ENCODE measurements around the gene TEX22. TPM values are rescaled to one million over a fixed set of nuclear protein-coding genes. Genes with fewer than 3 reads are reported as not detected.

TEX22 gene
- total RNA-seq, 1 donor from 2014 or later = not detected

GRCh38 chr14:105420974-105421674, 22.8 kb downstream of the TEX22 start:
- no peak for DNase-seq

DNA sequence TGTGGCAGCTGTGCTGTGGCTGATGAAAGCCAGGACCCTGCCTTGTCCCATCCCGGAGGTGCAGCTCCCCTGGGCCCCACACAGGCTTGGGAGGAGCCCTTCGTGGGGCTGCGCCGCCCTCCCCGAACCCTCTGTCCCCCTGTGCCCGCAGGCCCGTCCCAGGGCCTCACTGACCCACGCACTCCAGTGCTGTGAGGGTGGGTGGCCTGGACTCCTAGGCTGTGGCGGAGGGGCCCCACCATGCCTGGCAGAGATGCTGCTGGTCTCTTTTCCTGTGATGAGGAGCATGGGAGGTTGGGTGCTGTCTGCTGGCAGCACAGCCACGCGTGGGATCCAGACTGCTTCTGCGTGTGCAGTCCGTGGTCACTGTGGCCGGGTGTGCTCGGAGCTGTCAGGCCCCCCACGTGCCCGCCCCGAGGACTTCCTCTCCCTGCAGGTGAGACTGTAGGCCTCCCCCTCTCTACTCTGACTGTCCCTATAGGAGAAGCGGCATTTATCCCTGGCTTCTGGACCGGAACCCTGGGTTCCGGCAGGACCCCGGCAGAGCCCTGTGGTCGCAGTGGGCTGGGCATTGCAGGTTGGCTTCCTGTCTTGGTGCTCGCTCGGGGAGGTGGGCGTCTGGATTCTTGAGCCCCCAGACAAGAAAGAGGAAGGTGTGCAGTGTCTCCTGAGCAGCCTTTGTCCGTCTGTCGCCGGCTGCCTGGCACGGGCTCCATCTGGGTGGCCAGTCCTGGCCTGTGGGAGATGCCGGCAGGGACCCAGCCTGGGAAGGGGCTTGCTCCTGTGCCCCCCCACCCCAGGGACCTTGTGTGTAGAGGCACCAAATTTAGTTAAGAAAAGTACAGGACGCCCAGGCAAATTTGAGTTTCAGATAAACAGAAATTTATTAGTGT, 23.6 kb downstream of the TEX22 start:
- DNase-seq = no peak

GRCh38 chr14:105422695-105423487, 24.6 kb downstream of the TEX22 start:
- no peak for DNase-seq

DNA sequence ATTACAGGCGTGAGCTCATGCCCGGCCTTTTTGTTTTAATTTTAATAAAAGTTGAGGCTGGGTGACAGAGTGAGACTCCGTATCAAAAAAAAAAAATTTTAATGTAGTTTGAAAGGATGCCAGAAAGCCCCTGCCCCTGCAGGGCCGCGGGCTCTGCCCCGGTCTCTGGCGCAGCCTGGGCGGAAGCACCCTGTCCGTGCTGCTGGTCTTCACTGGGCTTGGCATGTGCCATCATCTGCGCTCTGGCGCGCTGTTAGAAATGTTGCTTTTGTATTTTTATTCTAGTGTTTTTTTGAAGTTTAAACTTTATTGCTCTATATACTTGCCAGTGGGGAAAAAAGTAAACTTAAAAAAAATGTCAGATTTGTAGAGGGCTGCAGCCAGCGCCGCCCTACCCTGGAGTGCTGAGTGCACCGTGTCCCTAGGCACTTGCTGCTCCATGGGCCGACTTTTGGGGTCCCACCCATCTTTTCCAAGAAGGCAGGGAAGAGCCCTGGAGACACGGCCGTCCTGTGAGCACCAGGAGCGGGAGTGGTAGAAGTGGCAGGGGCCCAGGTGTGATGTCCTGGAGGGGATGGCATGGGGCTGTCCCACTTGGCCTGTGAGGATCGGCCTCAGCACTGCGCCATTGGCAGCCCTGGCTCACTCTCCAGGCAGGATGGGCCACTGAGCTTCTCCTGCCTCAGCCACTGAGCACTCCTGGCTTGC, 25.3 kb downstream of the TEX22 start:
- DNase-seq = no peak

GRCh38 chr14:105424861-105425260, 26.5 kb downstream of the TEX22 start:
- DNase-seq = no peak

DNA sequence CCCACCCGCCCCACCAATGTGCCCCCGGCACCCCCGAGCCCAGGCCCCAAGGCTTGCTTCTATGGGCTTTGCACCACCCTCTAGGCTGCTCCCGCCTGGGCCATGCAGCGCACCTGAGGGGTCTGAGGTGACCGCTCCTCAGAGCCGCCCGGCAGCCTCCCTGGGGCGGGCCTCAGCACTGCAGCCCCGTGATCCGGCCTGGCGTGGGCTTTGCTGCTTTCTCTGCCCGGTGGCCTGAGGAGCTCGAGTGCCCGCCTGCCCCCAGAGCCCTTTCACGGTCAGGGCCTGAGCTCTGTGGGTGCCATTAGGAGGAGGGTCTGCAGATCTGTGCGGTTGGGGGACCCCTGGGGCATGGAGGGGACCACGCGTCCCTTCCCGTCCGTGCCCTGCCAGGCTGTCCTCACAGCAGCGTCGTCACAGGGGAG, 27.5 kb downstream of the TEX22 start:
- no peak for DNase-seq

DNA sequence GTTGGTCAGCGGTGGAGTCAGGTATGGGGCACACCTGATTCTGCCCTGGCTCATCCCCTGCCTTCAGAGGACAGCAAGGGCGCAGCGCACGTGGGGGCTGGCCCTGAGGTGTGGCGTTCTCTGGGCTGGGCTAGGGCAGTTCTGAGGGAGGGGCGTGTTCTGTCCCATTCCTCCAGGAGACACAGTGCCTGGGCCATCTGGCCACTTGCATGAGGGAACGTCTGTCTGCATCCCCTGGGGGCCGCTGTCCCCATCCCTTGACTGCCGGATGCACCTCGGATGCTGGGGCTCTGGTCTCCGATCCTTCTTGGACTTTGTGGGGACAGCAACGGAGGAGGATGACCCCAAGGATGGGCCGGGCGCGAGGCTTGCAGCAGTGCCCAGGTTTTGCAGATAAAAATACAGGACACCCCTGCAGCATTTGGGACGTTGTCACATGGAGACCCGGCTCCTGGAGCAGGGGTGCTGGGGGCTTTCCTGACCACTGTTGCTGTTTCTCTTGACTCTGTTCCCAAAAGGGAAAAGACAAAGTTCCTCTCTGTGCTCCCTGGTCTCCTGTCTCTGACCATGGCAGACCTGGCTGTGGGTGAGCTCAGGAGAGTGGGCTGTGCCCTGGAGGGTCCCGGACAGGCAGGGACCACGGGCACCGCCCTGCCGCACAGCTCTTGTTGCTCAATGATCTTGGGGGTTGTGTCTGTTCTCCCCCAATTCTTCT, 28.2 kb downstream of the TEX22 start:
- no peak for DNase-seq

DNA sequence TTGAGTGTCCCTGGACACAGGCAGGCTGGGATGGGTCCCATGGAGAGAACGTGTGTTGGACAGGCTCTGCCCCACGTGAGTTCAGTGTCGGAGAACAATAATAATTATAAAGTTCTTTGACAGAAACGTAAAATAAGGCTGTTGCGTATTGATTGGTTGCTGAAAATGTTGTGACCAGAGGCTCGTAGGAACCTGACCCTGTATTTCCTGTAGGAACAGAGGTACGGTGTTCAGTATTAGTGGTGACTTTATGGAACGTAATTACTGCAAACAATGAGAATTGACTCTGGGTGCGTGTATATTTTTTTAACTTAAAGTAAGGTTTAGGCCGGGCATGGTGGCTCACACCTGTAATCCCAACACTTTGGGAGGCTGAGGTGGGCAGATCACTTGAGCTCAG, 29.1 kb downstream of the TEX22 start:
- DNase-seq = no peak

DNA sequence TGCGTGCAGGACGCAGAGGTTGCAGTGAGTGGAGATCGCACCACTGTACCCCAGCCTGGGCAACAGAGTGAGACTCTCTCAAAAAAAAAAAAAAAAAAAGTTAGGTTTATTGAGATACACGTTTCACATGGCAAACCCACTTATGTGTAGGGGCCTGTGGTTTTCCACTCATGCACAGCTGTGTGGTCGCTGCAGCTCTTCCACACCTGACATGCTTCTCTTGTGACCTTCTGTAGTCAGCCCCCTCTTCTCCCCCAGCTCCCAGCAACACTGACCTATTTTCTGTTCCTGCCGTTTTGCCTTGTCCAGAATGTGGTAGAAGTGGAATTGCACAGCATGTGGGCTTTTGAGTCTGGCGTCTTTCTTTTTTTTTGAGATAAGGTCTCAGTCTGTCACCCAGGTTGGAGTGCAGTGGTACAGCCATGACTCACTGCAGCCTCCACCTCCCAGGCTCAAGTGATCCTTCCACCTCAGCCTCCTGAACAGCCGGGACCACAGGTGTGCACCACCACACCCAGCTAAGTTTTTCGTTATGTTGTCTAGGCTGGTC, 29.7 kb downstream of the TEX22 start:
- no peak for DNase-seq

GRCh38 chr14:105430042-105430441, 31.7 kb downstream of the TEX22 start:
- DNase-seq = no peak

GRCh38 chr14:105430565-105430964, 32.2 kb downstream of the TEX22 start:
- DNase-seq = no peak

DNA sequence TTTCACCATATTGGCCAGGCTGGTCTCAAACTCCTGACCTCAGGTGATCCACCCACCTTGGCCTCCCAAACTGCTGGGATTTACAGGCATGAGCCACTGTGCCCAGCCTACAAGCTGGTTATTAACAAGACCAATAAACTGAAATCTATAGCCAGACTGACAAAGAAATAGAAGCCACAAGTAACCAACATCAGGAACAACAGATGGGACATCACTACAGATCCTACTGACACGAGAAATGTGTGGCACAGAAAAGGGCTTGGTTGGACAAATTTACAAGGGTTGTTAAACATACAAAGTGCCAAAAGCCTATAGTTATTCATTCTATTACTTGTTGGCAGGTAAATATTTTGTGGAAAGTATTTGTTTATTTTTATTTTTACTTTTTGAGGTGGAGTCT, 32.9 kb downstream of the TEX22 start:
- no peak for DNase-seq

- no peak for DNase-seq
Measured at GRCh38 chr14:105432657-105433056, 34.3 kb downstream of the TEX22 start.

DNA sequence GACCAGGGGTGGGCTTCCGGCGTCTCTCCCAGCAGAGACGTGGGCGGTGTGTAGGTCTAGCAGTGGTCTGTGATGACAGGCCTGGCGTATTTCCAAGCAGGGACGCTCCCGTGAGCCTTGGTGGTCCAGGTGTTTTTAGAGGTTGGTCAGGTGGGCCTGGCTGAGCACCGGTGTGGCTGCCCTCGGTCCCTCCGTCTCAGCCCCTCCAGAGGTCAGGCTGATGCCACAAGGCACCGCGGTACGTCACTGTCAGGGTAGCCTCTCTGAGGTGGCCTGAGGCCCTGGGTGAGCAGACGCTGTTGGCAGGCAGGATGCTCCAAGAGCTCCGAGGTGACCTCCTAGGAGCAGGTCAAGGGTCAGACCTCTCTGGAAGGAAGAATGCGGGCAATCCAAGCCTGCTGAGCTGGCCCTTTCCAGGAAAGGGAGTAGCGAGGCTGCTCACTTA, 34.8 kb downstream of the TEX22 start:
- DNase-seq = no peak

GRCh38 chr14:105436402-105436801, 38.1 kb downstream of the TEX22 start:
- DNase-seq = no peak

DNA sequence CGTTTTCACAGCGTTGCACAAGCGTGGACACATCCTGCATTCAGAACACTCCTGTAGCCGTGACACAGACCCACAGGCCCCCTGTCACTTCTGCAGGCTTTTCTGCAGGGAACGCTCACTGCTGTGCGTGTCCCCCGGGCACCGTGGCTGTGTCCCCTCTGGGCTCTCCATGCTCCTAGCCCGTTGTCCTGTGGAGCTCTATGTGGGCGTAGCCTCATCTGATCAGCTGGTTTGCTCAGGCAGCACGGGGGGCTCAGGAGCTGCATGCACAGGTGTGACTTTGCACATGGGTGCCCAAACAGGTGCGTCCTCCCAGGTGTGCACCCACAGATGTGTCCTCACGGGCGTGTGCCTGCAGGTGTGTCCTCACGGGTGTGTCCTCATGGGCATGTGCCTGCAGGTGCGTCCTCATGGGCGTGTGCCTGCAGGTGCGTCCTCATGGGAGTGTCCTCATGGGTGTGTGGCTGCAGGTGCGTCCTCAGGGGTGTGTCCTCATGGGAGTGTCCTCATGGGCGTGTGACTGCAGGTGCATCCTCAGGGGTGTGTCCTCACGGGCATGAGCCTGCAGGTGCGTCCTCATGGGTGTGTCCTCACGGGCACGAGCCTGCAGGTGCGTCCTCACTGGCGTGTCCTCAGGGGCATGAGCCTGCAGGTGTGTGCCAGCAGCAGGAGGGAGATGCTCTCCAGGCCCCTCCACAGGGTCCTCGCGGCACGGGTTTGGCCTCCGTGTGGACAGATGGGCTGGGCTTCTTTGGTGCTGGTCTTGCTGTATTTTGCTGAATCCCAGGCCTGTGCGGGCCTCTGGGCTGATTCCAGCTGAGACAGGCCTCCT, 38.8 kb downstream of the TEX22 start:
- DNase-seq = no peak

GRCh38 chr14:105437723-105438500, 39.6 kb downstream of the TEX22 start:
- no peak for DNase-seq

DNA sequence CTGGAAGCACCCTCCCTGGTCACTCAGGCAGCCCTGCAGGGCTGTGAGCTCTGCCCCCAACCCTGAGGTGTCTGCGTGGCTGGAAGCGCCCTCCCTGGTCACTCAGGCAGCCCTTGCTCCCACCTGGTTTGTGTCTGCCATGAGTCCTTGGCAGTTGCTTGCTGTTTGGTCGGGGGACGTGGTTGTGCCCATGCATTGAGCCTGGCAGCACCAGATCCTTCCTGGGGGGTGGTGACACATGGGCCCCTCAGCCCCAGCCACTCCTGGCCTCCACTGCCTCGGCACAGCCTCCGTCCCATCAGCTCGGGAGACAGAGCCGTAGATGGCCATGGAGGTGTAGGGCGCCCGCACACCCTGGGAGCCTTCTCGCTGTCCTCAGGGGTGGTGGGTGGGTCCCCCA, 40.8 kb downstream of the TEX22 start:
- no peak for DNase-seq
